ENCODE results near the gene BOK. TPM values are rescaled to one million over a fixed set of nuclear protein-coding genes. Genes with fewer than 3 reads are reported as not detected.
"Not testable (repeated sequence)": the region's sequence is repeated elsewhere in the genome, so short reads cannot be mapped to it uniquely, and the experiment has no call there.

The BOK gene
- total and polyA plus RNA-seq, 2 donors (not counting 3 experiments of a cell fraction or from before 2014, with no cell fraction given): 76.0 to 95.5 TPM

DNA sequence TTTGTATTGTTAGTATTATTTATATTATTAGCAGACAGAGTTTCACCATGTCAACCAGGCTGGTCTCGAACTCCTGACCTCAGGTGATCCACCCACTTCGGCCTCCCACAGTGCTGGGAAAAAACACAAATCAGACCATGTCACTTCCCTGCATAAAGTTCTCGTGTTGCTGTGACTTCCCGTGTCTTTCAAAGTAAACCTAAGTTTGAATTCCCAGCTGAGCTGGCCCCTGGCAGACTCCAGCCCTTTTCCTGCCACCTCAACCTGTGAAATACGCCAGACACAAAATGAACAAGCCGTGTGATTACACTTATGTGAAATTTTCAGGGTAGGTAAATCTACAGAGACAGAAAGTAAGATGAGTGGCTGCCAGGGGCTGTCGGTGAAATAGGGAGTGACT is 7.9 kb downstream of the BOK start:
- H3K4me2 ChIP-seq (ENCODE audit: insufficient read depth, low read length): no peak overlapping the region
- ChIA-PET CTCF (no interaction called here), POLR2A (interaction anchor here (0.7 kb wide), 1 partner anchor 71 kb away, joined by 3 read pairs; no protein-coding TSS in a partner anchor)
- no peaks in the 10 kb centered on the region for H3K9me3 ChIP-seq (replicated peaks; ENCODE audit: control insufficient read depth, insufficient read depth, low read length)
- FAIRE-seq: no peak
- H3K4me3 ChIP-seq (replicated peaks in 1 of 3; ENCODE audit: insufficient read depth in 1 of 3, low read depth in 1 of 3, low read length in 3 of 3): no peak overlapping the region
- H3K27me3 ChIP-seq (ENCODE audit: control insufficient read depth in 2 of 2, insufficient read depth in 2 of 2, low read length in 2 of 2): no peaks in the 10 kb centered on the region
- no peaks in the 10 kb centered on the region for H3K9me1 ChIP-seq (replicated peaks; ENCODE audit: control insufficient read depth, extremely low read depth, insufficient read depth, low read length)
- intact Hi-C loops (cut with micrococcal nuclease): no loop called here
- H3K4me1 ChIP-seq (ENCODE audit: control insufficient read depth, extremely low read depth, insufficient read depth, low read length): peaks cover 8% of the 10 kb centered on the region
- H2AFZ ChIP-seq (ENCODE audit: low read depth, low read length): no peak overlapping the region
- H3K79me2 ChIP-seq (ENCODE audit: control insufficient read depth, insufficient read depth, low read length): peaks cover 37% of the 10 kb centered on the region
- dilution Hi-C loops (cut with MboI; ENCODE audit: extremely low pct_ligation_motif_present, low sequenced_read_pairs): no loop called here
- TF ChIP-seq MYC (IDR thresholded peaks at IDR 0.05; ENCODE audit: low read depth, low read length) (no peak), FOS (IDR thresholded peaks at IDR 0.05; ENCODE audit: borderline replicate concordance, insufficient read depth, low read length) (no peak), POLR2A (IDR thresholded peaks at IDR 0.05; ENCODE audit: low read depth, low read length) (no peak), POLR2AphosphoS5 (IDR thresholded peaks at IDR 0.05; ENCODE audit: insufficient read depth, low read depth, low read length) (no peak), EZH2 (IDR thresholded peaks at IDR 0.05; ENCODE audit: borderline replicate concordance, low read depth, low read length, severe bottlenecking) (no peak), GATA2 (IDR thresholded peaks at IDR 0.05; ENCODE audit: insufficient read depth, insufficient read length, low read depth, low read length) (no peak), JUN (IDR thresholded peaks at IDR 0.05; ENCODE audit: borderline replicate concordance, insufficient read depth, insufficient read length, low read depth) (no peak)
- TF ChIP-seq, protein P1, sequence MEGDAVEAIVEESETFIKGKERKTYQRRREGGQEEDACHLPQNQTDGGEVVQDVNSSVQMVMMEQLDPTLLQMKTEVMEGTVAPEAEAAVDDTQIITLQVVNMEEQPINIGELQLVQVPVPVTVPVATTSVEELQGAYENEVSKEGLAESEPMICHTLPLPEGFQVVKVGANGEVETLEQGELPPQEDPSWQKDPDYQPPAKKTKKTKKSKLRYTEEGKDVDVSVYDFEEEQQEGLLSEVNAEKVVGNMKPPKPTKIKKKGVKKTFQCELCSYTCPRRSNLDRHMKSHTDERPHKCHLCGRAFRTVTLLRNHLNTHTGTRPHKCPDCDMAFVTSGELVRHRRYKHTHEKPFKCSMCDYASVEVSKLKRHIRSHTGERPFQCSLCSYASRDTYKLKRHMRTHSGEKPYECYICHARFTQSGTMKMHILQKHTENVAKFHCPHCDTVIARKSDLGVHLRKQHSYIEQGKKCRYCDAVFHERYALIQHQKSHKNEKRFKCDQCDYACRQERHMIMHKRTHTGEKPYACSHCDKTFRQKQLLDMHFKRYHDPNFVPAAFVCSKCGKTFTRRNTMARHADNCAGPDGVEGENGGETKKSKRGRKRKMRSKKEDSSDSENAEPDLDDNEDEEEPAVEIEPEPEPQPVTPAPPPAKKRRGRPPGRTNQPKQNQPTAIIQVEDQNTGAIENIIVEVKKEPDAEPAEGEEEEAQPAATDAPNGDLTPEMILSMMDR (IDR thresholded peaks at IDR 0.05; ENCODE audit: extremely low read depth in 1 of 2, insufficient read depth in 1 of 2, low read depth in 1 of 2, low read length in 2 of 2): no peak
- TF ChIP-seq, protein P2, sequence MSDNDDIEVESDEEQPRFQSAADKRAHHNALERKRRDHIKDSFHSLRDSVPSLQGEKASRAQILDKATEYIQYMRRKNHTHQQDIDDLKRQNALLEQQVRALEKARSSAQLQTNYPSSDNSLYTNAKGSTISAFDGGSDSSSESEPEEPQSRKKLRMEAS (IDR thresholded peaks at IDR 0.05; ENCODE audit: insufficient read depth, insufficient read length): no peak
- H3K27ac ChIP-seq (ENCODE audit: insufficient read depth, low read depth, low read length): no peak overlapping the region
- H3K9ac ChIP-seq (replicated peaks; ENCODE audit: extremely low read depth, insufficient read depth, low read length): no peak overlapping the region
- DNase-seq (ENCODE audit: low read depth, low spot score): no peak
- peaks cover 5 to 34% of the 10 kb centered on the region in 2 experiments for H3K36me3 ChIP-seq (ENCODE audit: control insufficient read depth in 2 of 2, extremely low read depth in 1 of 2, insufficient read depth in 2 of 2, low read length in 2 of 2)
- no peaks in the 10 kb centered on the region for H4K20me1 ChIP-seq (replicated peaks; ENCODE audit: control insufficient read depth, extremely low read depth, insufficient read depth, low read length)
- BruUV-seq (replicated peaks): no TSS peak

DNA sequence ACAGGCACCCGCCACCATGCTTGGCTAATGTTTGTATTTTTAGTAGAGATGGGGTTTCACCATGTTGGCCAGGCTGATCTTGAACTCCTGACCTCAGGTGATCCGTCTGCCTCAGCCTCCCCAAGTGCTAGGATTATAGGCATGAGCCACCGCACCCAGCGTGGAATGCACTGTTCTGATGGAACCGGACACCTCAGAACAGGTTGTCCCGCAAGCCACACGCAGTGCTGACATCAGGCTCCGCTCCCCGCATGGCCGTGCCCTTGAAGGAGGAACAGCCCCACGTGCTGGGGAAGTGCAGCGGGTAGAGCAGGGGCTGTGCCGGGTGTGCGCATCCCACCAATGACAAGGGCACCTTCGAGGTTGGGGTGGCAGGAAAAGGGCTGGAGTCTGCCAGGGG is 8.7 kb downstream of the BOK start:
- intact Hi-C loops (cut with micrococcal nuclease); H3K4me2 ChIP-seq (ENCODE audit: insufficient read depth, low read length); H3K4me3 ChIP-seq (replicated peaks in 1 of 3; ENCODE audit: insufficient read depth in 1 of 3, low read depth in 1 of 3, low read length in 3 of 3); POLR2A ChIA-PET; BruUV-seq (replicated peaks); H4K20me1 ChIP-seq (replicated peaks; ENCODE audit: control insufficient read depth, extremely low read depth, insufficient read depth, low read length); H3K9me1 ChIP-seq (replicated peaks; ENCODE audit: control insufficient read depth, extremely low read depth, insufficient read depth, low read length); dilution Hi-C loops (cut with MboI; ENCODE audit: extremely low pct_ligation_motif_present, low sequenced_read_pairs); H3K27ac ChIP-seq (ENCODE audit: insufficient read depth, low read depth, low read length); H2AFZ ChIP-seq (ENCODE audit: low read depth, low read length); H3K27me3 ChIP-seq (ENCODE audit: control insufficient read depth in 2 of 2, insufficient read depth in 2 of 2, low read length in 2 of 2); CTCF ChIA-PET; H3K9me3 ChIP-seq (replicated peaks; ENCODE audit: control insufficient read depth, insufficient read depth, low read length); H3K9ac ChIP-seq (replicated peaks; ENCODE audit: extremely low read depth, insufficient read depth, low read length); H3K4me1 ChIP-seq (ENCODE audit: control insufficient read depth, extremely low read depth, insufficient read depth, low read length); DNase-seq (ENCODE audit: low read depth, low spot score); FAIRE-seq: not testable (repeated sequence)
- Histone ChIP-seq H3K36me3 (ENCODE audit: control insufficient read depth in 2 of 2, extremely low read depth in 1 of 2, insufficient read depth in 2 of 2, low read length in 2 of 2) (peaks cover 5 to 38% of the 10 kb centered on the region in 2 experiments), H3K79me2 (ENCODE audit: control insufficient read depth, insufficient read depth, low read length) (peaks cover 33% of the 10 kb centered on the region)
